K562 (cell line): ENCODE results near the gene DCAF5. TPM values are rescaled to one million over a fixed set of nuclear protein-coding genes. Genes with fewer than 3 reads are reported as not detected.

Experiments
- ATAC-seq: fragments of 200-7000 bp; cut with Tn5 transposase; 3 replicates; pipeline ENCODE4 v1.9.1; 2020; ENCODE audit warnings: moderate library complexity
- BruUV-seq: library from RNA; stranded (reverse); fragments of 400-500 nt; replicated peaks from 2 replicates; lab custom pipeline; 2021; lab: Mats Ljungman, UMichigan
- CTCF ChIA-PET: fragments of 300-600 bp; formaldehyde crosslinking; extraction: SDS; loops from one replicate; lab custom pipeline; 2021; ENCODE audit warnings: low intra/inter-chr PET ratio; lab: Yijun Ruan, JAX
- POLR2A ChIA-PET: fragments of 300-600, 350-650 bp; sonication (Branson Sonifier 250); formaldehyde crosslinking; extraction: SDS; loops from one replicate; lab custom pipeline; 2021; ENCODE audit warnings: antibody characterized with exemption, inconsistent platforms; lab: Yijun Ruan, JAX
- DNase-seq, 4 experiments: peaks; one replicate each; pipeline versions ENCODE4 v3.0.0 to v3.0.0-alpha.2; 2011 to 2018; ENCODE audit warnings: low spot score in 3 of 4, mixed read lengths in 3 of 4; ENCODE audit errors: extremely low read depth in 1 of 4
- FAIRE-seq: peaks from 2 replicates; lab custom pipeline; 2011; peaks lifted over from hg19 to GRCh38; lab: Jason Lieb, UNC
- H2AFZ ChIP-seq: 2 replicates; pipeline ENCODE4 v1.6.0; 2011; ENCODE audit warnings: low read depth, low read length, control low read depth, inconsistent platforms
- H3K27ac ChIP-seq: fragments of 200-600 bp; 3 replicates; pipeline ENCODE4 v1.8.0; 2011; ENCODE audit warnings: low read depth, mild to moderate bottlenecking, control low read depth, inconsistent platforms, low read length, moderate library complexity, mixed read lengths; ENCODE audit errors: extremely low read depth
- H3K27me3 ChIP-seq, 2 experiments: fragments of 300-600 bp in 1 of 2; 2 replicates in 1 of 2; 3 replicates in 1 of 2; pipeline versions ENCODE4 v1.6.0 to v1.8.0; 2011; ENCODE audit warnings: inconsistent platforms in 2 of 2, low read length in 2 of 2, mild to moderate bottlenecking in 1 of 2, mixed read lengths in 1 of 2, moderate library complexity in 1 of 2; ENCODE audit not compliant: control insufficient read depth in 2 of 2, insufficient read depth in 2 of 2
- H3K36me3 ChIP-seq: fragments of 300-600 bp; 3 replicates; pipeline ENCODE4 v1.8.0; 2011; ENCODE audit warnings: mild to moderate bottlenecking, low read length, inconsistent platforms; ENCODE audit not compliant: control insufficient read depth, insufficient read depth
- H3K4me1 ChIP-seq, 2 experiments: fragments of 200-600 bp in 1 of 2; replicated peaks in 1 of 2; 2 replicates in 1 of 2; 3 replicates in 1 of 2; pipeline versions ENCODE4 v1.5.1 to v1.8.0; 2011; ENCODE audit warnings: inconsistent platforms in 2 of 2, low read length in 2 of 2, mild to moderate bottlenecking in 1 of 2, mixed read lengths in 1 of 2, moderate library complexity in 1 of 2; ENCODE audit not compliant: control insufficient read depth in 2 of 2, insufficient read depth in 2 of 2
- H3K4me2 ChIP-seq: 2 replicates; pipeline ENCODE4 v1.6.1; 2011; ENCODE audit warnings: low read length, control low read depth, inconsistent platforms, mixed read lengths; ENCODE audit not compliant: insufficient read depth
- H3K4me3 ChIP-seq: fragments of 200-600 bp; sonication (generic), shearing (Covaris generic); 2 replicates; pipeline ENCODE4 v1.5.1; 2016; ENCODE audit warnings: control low read depth, inconsistent platforms
- H3K79me2 ChIP-seq: fragments of 200-600 bp; 3 replicates; pipeline ENCODE4 v1.8.0; 2011; ENCODE audit warnings: low read length, inconsistent platforms; ENCODE audit not compliant: control insufficient read depth, insufficient read depth
- H3K9ac ChIP-seq, 2 experiments: 2 replicates each; pipeline versions ENCODE4 v1.6.0 to v1.6.1; 2011; ENCODE audit warnings: low read depth in 2 of 2, low read length in 2 of 2, control low read depth in 1 of 2, inconsistent platforms in 1 of 2, mild to moderate bottlenecking in 1 of 2, mixed read lengths in 1 of 2; ENCODE audit not compliant: insufficient read depth in 1 of 2
- H3K9me1 ChIP-seq: one replicate; pipeline ENCODE4 v1.6.0; 2011; ENCODE audit warnings: inconsistent platforms, mild to moderate bottlenecking, low read length, moderate library complexity; ENCODE audit not compliant: control insufficient read depth, insufficient read depth
- H3K9me3 ChIP-seq: replicated peaks from 2 replicates; pipeline ENCODE4 v1.5.1; 2011; ENCODE audit warnings: low read depth, low read length, inconsistent platforms; ENCODE audit not compliant: control insufficient read depth, insufficient read depth
- H4K20me1 ChIP-seq: replicated peaks from 2 replicates; pipeline ENCODE4 v1.6.1; 2011; ENCODE audit warnings: low read length, inconsistent platforms, mixed read lengths; ENCODE audit not compliant: control insufficient read depth, insufficient read depth
- ATF1 ChIP-seq, 2 experiments: fragments of 450-650 bp in 1 of 2; IDR thresholded peaks; 2 replicates each; pipeline ENCODE4 v1.6.1; 2016; ENCODE audit warnings: missing compliant biosample characterization in 1 of 2, missing genetic modification characterization in 1 of 2
- EWSR1 ChIP-seq: fragments of 450-650 bp; IDR thresholded peaks from 2 replicates; pipeline ENCODE4 v1.6.1; 2018; ENCODE audit warnings: borderline replicate concordance, mild to moderate bottlenecking, low read depth, moderate library complexity; ENCODE audit not compliant: partially characterized antibody
- IRF1 ChIP-seq: sonication (generic); formaldehyde crosslinking; IDR thresholded peaks from 2 replicates; pipeline ENCODE4 v1.8.0; 2022; ENCODE audit warnings: missing genetic modification reagents, mild to moderate bottlenecking, borderline replicate concordance
- MLLT1 ChIP-seq, 2 experiments: fragments of 450-650 bp; IDR thresholded peaks; 2 replicates each; pipeline ENCODE4 v1.6.1; 2016
- RCOR1 ChIP-seq, 2 experiments: IDR thresholded peaks; 2 replicates each; pipeline ENCODE4 v1.6.1; 2012; ENCODE audit warnings: low read depth in 2 of 2, low read length in 2 of 2, borderline replicate concordance in 1 of 2, improper control_type of control experiment in 1 of 2
- SAP30 ChIP-seq: fragments of 200-600 bp; sonication (generic); IDR thresholded peaks from 2 replicates; pipeline ENCODE4 v1.6.1; 2012; ENCODE audit warnings: borderline replicate concordance, low read depth, mild to moderate bottlenecking, moderate library complexity, low read length, control low read depth, inconsistent platforms; ENCODE audit not compliant: insufficient read depth, poor library complexity, severe bottlenecking
- SMARCA4 ChIP-seq: fragments of 450-650 bp; IDR thresholded peaks from 2 replicates; pipeline ENCODE4 v1.6.1; 2016
- SREBF1 ChIP-seq: fragments of 150-350 bp; IDR thresholded peaks from 2 replicates; pipeline ENCODE4 v1.6.1; 2014; ENCODE audit warnings: antibody characterized with exemption, low read depth, low read length, borderline replicate concordance
- TGIF2 ChIP-seq: sonication (generic); formaldehyde crosslinking; IDR thresholded peaks from 2 replicates; pipeline ENCODE4 v1.8.1; 2022; ENCODE audit warnings: mild to moderate bottlenecking, missing genetic modification reagents, moderate library complexity
- ZNF311 ChIP-seq: fragments of 250-450 bp; sonication (Bioruptor Pico); IDR thresholded peaks from 2 replicates; pipeline ENCODE4 v1.4.0; 2020; ENCODE audit warnings: mild to moderate bottlenecking, moderate library complexity
- ZNF41 ChIP-seq: fragments of 250-450 bp; sonication (Bioruptor Pico); conservative IDR thresholded peaks from 2 replicates; pipeline ENCODE4 v1.4.0; 2020; ENCODE audit warnings: mild to moderate bottlenecking
- WGBS: fragments of 100-300 bp; shearing (Covaris generic); methylation state at CpG from one replicate; pipeline ENCODE4 v1.1.6; 2016; ENCODE audit warnings: low coverage, mixed read lengths; ENCODE audit not compliant: insufficient coverage; ENCODE audit errors: missing lambda C conversion rate; 5-methylcytosine and 5-hydroxymethylcytosine counted together
- in situ Hi-C: fragments of 300-500 bp; cut with MboI; formaldehyde crosslinking; loops from 4 replicates; pipeline ENCODE4 v1.15.0; 2018; ENCODE audit warnings: inconsistent platforms, mixed read lengths
- intact Hi-C: fragments of 100-400 bp; cut with micrococcal nuclease; formaldehyde crosslinking; loops from 2 replicates; pipeline ENCODE4 v1.14.2; 2022
- polyA plus RNA-seq, 8 experiments: library from polyadenylated mRNA; depleted of rRNA in 4 of 8; stranded (reverse) in 5 of 8; unstranded in 3 of 8; fragments of >200 nt; fragmentation: Nextera tagmentation in 2 of 8; fragmentation: Illumina TruSeq in 1 of 8; extraction: Ambion mirVana in 2 of 8; extraction: Trizol in 1 of 8; gene quantifications; 2 replicates each; pipeline versions ENCODE4 v1.2.1 to v1.2.3, GENCODE V29; 2011 to 2014; ENCODE audit warnings: inconsistent platforms in 1 of 8, missing spikeins in 1 of 8
- total RNA-seq, 7 experiments: library from RNA; depleted of rRNA in 6 of 7; stranded (reverse); fragments of >200 nt in 6 of 7; fragmentation: Illumina TruSeq in 2 of 7; extraction: Trizol in 2 of 7; gene quantifications; 2 replicates each; pipeline versions ENCODE4 v1.2.1 to v1.2.3, GENCODE V29; 2011 to 2021; ENCODE audit warnings: low replicate concordance in 1 of 7

DCAF5 gene
- total and polyA plus RNA-seq, 9 of the 15 experiments (the other 6 are each of a cell fraction or from before 2014, with no cell fraction given) = 5.6 to 24.1 (median 12.7) TPM

- no peaks in the 10 kb centered on the region; a peak in 1 of 5 replicates for H3K4me1 ChIP-seq
- H3K9me3 ChIP-seq = no peaks in the 10 kb centered on the region
- no peak overlapping the region for H2AFZ ChIP-seq
- no peak overlapping the region for H3K4me2 ChIP-seq
- POLR2A ChIA-PET = interaction anchor here (0.6 to 1.4 kb wide), 2 partner anchors 15 to 104 kb away, joined by 3 to 4 read pairs; no protein-coding TSS in a partner anchor
- H3K27ac ChIP-seq = no peak overlapping the region
- H3K36me3 ChIP-seq = peaks cover 25% of the 10 kb centered on the region; the same call in 1 of the 3 replicates
- ATAC-seq (no peak), FAIRE-seq (no peak)
- H3K9me1 ChIP-seq = no peaks in the 10 kb centered on the region
- no peaks in the 10 kb centered on the region for H4K20me1 ChIP-seq
- no peak overlapping the region for H3K4me3 ChIP-seq
- TF ChIP-seq ATF1 (CRISPR knock-in tag; IDR thresholded peaks at IDR 0.05) = no peak
- no peak for TF ChIP-seq ATF1 (tag; IDR thresholded peaks at IDR 0.05)
- no peak for TF ChIP-seq ZNF41 (CRISPR knock-in tag)
- TF ChIP-seq ZNF311 (CRISPR knock-in tag) = no peak
- TF ChIP-seq MLLT1 (IDR thresholded peaks at IDR 0.05) = no peak
- no peak for TF ChIP-seq EWSR1
- TF ChIP-seq RCOR1 (IDR thresholded peaks at IDR 0.05; ENCODE audit: borderline replicate concordance in 1 of 2, low read depth in 2 of 2, low read length in 2 of 2) = no peak
- no peak for TF ChIP-seq SAP30
- TF ChIP-seq IRF1 = no peak
- TF ChIP-seq SREBF1 = no peak
- TF ChIP-seq SMARCA4 = no peak
- no peak for TF ChIP-seq TGIF2 (CRISPR knock-in tag)
- TF ChIP-seq, all 486 proteins: peak for 0
- 66% methylated on average over 6 of the region's 6 CpGs for WGBS
- no peak for DNase-seq
- intact Hi-C loops = no loop called here
- Histone ChIP-seq H3K79me2 (no peaks in the 10 kb centered on the region), H3K27me3 (no peaks in the 10 kb centered on the region), H3K9ac (no peak overlapping the region)
- in situ Hi-C loops = no loop called here
- no TSS peak for BruUV-seq
- CTCF ChIA-PET = interaction anchor here (0.7 kb wide), 1 partner anchor 69 kb away, joined by 3 read pairs; no protein-coding TSS in a partner anchor
Measured at GRCh38 chr14:69050240-69051184, 102.4 kb downstream of the DCAF5 start.
